Measurements from ENCODE around the gene NTRK3. TPM values are rescaled to one million over a fixed set of nuclear protein-coding genes. Genes with fewer than 3 reads are reported as not detected.

Gene NTRK3
- total RNA-seq, 6 experiments from 2014 or later: 0.02 TPM; not detected in 5

GRCh38 chr15:88106074-88106473 is 150.5 kb downstream of the NTRK3 start:
- H3K36me3 Mint-ChIP-seq (ENCODE audit: low read depth): no peaks in the 10 kb centered on the region
- no peak for DNase-seq

GRCh38 chr15:88104357-88104756 is 152.2 kb downstream of the NTRK3 start:
- Mint-ChIP-seq H3K9me3 (peaks cover 26% of the 10 kb centered on the region), H3K4me3 (no peak overlapping the region), H3K27ac (no peak overlapping the region), H3K4me1 (ENCODE audit: low read depth) (no peaks in the 10 kb centered on the region), H3K27me3 (ENCODE audit: insufficient read depth) (no peaks in the 10 kb centered on the region), H3K36me3 (ENCODE audit: low read depth) (no peaks in the 10 kb centered on the region)
- DNase-seq: no peak
- no peak for TF ChIP-seq CTCF (IDR thresholded peaks at IDR 0.05)

More at GRCh38 chr15:88106074-88106473, 150.5 kb downstream of the NTRK3 start:
- TF ChIP-seq CTCF (IDR thresholded peaks at IDR 0.05): no peak
- no peak overlapping the region for H3K4me3 Mint-ChIP-seq
- no peak overlapping the region for H3K27ac Mint-ChIP-seq
- no peaks in the 10 kb centered on the region; the same call in 1 of the 2 replicates for H3K27me3 Mint-ChIP-seq (ENCODE audit: insufficient read depth)
- H3K4me1 Mint-ChIP-seq (ENCODE audit: low read depth): no peaks in the 10 kb centered on the region
- peaks cover 28% of the 10 kb centered on the region for H3K9me3 Mint-ChIP-seq

- Mint-ChIP-seq H3K27me3 (ENCODE audit: insufficient read depth) (no peaks in the 10 kb centered on the region), H3K27ac (no peak overlapping the region), H3K4me1 (ENCODE audit: low read depth) (no peaks in the 10 kb centered on the region), H3K9me3 (peaks cover 25% of the 10 kb centered on the region), H3K36me3 (ENCODE audit: low read depth) (no peaks in the 10 kb centered on the region), H3K4me3 (no peak overlapping the region)
- no peak for DNase-seq
- no peak for TF ChIP-seq CTCF (IDR thresholded peaks at IDR 0.05)
These were observed 156.4 kb downstream of the NTRK3 start for GRCh38 chr15:88100181-88100580.

GRCh38 chr15:88098361-88098760 is 158.2 kb downstream of the NTRK3 start:
- Mint-ChIP-seq H3K4me1 (ENCODE audit: low read depth) (no peaks in the 10 kb centered on the region), H3K4me3 (no peak overlapping the region), H3K27ac (no peak overlapping the region), H3K36me3 (ENCODE audit: low read depth) (no peaks in the 10 kb centered on the region), H3K27me3 (ENCODE audit: insufficient read depth) (no peaks in the 10 kb centered on the region), H3K9me3 (peaks cover 25% of the 10 kb centered on the region)
- DNase-seq: no peak
- TF ChIP-seq CTCF (IDR thresholded peaks at IDR 0.05): no peak

- no peak for DNase-seq
- no peaks in the 10 kb centered on the region; the same call in 1 of the 2 replicates for H3K27me3 Mint-ChIP-seq (ENCODE audit: insufficient read depth)
- H3K27ac Mint-ChIP-seq: no peak overlapping the region
- H3K4me1 Mint-ChIP-seq (ENCODE audit: low read depth): no peaks in the 10 kb centered on the region
- peaks cover under 1% of the 10 kb centered on the region for H3K9me3 Mint-ChIP-seq
- no peak for TF ChIP-seq CTCF (IDR thresholded peaks at IDR 0.05)
- H3K36me3 Mint-ChIP-seq (ENCODE audit: low read depth): no peaks in the 10 kb centered on the region
- H3K4me3 Mint-ChIP-seq: no peak overlapping the region
These were observed 165.0 kb downstream of the NTRK3 start for GRCh38 chr15:88091444-88092016.

Measured in HFFc6 (cell line).